ENCODE measurements around the gene MYL6B. TPM values are rescaled to one million over a fixed set of nuclear protein-coding genes. Genes with fewer than 3 reads are reported as not detected.

Gene MYL6B
- total RNA-seq, 4 donors from 2014 or later = 43.5 to 80.4 (median 59.1) TPM

- H3K36me3 ChIP-seq = peaks cover 0 to 57% (median 35%) of the 10 kb centered on the region in 3 donors
- peak overlapping the region in 1 of 4 donors; percentile 6 for H3K27ac ChIP-seq
- no peaks in the 10 kb centered on the region for H3K9me3 ChIP-seq
- H3K27me3 ChIP-seq = no peaks in the 10 kb centered on the region
- no peak overlapping the region for H3K4me3 ChIP-seq
- no peak for DNase-seq (ENCODE audit: low spot score in 2 of 2)
- TF ChIP-seq EP300 (IDR thresholded peaks at IDR 0.05) = no peak
- TF ChIP-seq CTCF (IDR thresholded peaks at IDR 0.05) = no peak
- TF ChIP-seq POLR2A (IDR thresholded peaks at IDR 0.05) = no peak
- H3K4me1 ChIP-seq = peaks cover 0 to 6% (median 0%) of the 10 kb centered on the region in 4 donors
Observed at GRCh38 chr12:56205445-56205844, 53.1 kb downstream of the MYL6B start.

- H3K4me1 ChIP-seq = peaks cover 0 to 6% (median 0%) of the 10 kb centered on the region in 4 donors
- H3K9me3 ChIP-seq = no peaks in the 10 kb centered on the region
- peaks cover 0 to 69% (median 36%) of the 10 kb centered on the region in 3 donors for H3K36me3 ChIP-seq
- no peak overlapping the region for H3K4me3 ChIP-seq
- peak overlapping the region in 1 of 4 donors; percentile 29 for H3K27ac ChIP-seq
- peak; percentile 28 to 72 for DNase-seq (ENCODE audit: low spot score in 2 of 2)
- 43 to 46% methylated on average over 14 of the region's 14 CpGs for WGBS, 2 donors
- TF ChIP-seq EP300 (IDR thresholded peaks at IDR 0.05) (no peak), POLR2A (IDR thresholded peaks at IDR 0.05) (no peak), CTCF (IDR thresholded peaks at IDR 0.05) (peak; percentile 35 to 56 (median 51))
- no peaks in the 10 kb centered on the region for H3K27me3 ChIP-seq
Observed at GRCh38 chr12:56206452-56207166, 54.2 kb downstream of the MYL6B start.

Other genes with a start within 250 kb of the MYL6B start
- 10 to 100 TPM; 25.3 to 53.4 (median 39.9) TPM for gene PYM1, start 224.7 kb upstream of the MYL6B start, total RNA-seq
- gene DGKA, start 221.4 kb upstream of the MYL6B start, total RNA-seq = 100 to 1,000 TPM in 1 of 4 donors, 10 to 100 TPM in 3; 24.9 to 544 (median 34.3) TPM
- gene PMEL, start 186.5 kb upstream of the MYL6B start, total RNA-seq = 1 to 10 TPM in 1 of 4 donors, under 1 TPM in 1, not detected in 2; 0.87 to 1.6 TPM
- 10 to 100 TPM; 10.3 to 22.2 (median 13.8) TPM for gene CDK2, start 185.8 kb upstream of the MYL6B start, total RNA-seq
- gene RAB5B, start 178.5 kb upstream of the MYL6B start, total RNA-seq = 100 to 1,000 TPM in 1 of 4 donors, 10 to 100 TPM in 3; 71.7 to 111 (median 83.0) TPM
- 10 to 100 TPM; 20.4 to 39.1 (median 28.1) TPM for gene SUOX, start 155.3 kb upstream of the MYL6B start, total RNA-seq
- 1 to 10 TPM; 3.8 to 9.6 (median 6.4) TPM for gene IKZF4, start 131.5 kb upstream of the MYL6B start, total RNA-seq
- gene RPS26, start 110.7 kb upstream of the MYL6B start, total RNA-seq = 1,000 to 10,000 TPM in 2 of 4 donors, 100 to 1,000 TPM in 2; 308 to 1,324 (median 859) TPM
- 100 to 1,000 TPM in 2 of 4 donors, 10 to 100 TPM in 2; 90.6 to 165 (median 99.8) TPM for gene ERBB3, start 72.4 kb upstream of the MYL6B start, total RNA-seq
- 100 to 1,000 TPM in 1 of 4 donors, 10 to 100 TPM in 3; 79.6 to 104 (median 93.5) TPM for gene PA2G4, start 48.0 kb upstream of the MYL6B start, total RNA-seq
- 1,000 to 10,000 TPM; 2,638 to 4,802 (median 2,805) TPM for gene RPL41, start 36.0 kb upstream of the MYL6B start, total RNA-seq
- gene ZC3H10, start 34.3 kb upstream of the MYL6B start, total RNA-seq = 1 to 10 TPM; 2.9 to 5.1 (median 4.8) TPM
- gene ESYT1, start 24.3 kb upstream of the MYL6B start, total RNA-seq = 100 to 1,000 TPM in 3 of 4 donors, 10 to 100 TPM in 1; 91.2 to 235 (median 210) TPM
- gene MYL6, start 5.8 kb downstream of the MYL6B start, total RNA-seq = 1,000 to 10,000 TPM; 1,194 to 1,879 (median 1,515) TPM
- 100 to 1,000 TPM; 104 to 139 (median 117) TPM for gene SMARCC2, start 36.9 kb downstream of the MYL6B start, total RNA-seq
- 10 to 100 TPM; 50.0 to 81.6 (median 62.0) TPM for gene RNF41, start 69.3 kb downstream of the MYL6B start, total RNA-seq
- 10 to 100 TPM; 15.1 to 41.7 (median 24.6) TPM for gene NABP2, start 71.8 kb downstream of the MYL6B start, total RNA-seq
- gene SLC39A5, start 77.5 kb downstream of the MYL6B start, total RNA-seq = 1 to 10 TPM in 1 of 4 donors, not detected in 3; 1.5 TPM
- 10 to 100 TPM; 14.6 to 42.4 (median 23.9) TPM for gene ANKRD52, start 105.8 kb downstream of the MYL6B start, total RNA-seq
- gene COQ10A, start 114.4 kb downstream of the MYL6B start, total RNA-seq = 10 to 100 TPM; 14.0 to 26.1 (median 22.8) TPM
- 100 to 1,000 TPM in 1 of 4 donors, 10 to 100 TPM in 3; 63.7 to 112 (median 84.2) TPM for gene CS, start 147.7 kb downstream of the MYL6B start, total RNA-seq
- gene CNPY2, start 163.4 kb downstream of the MYL6B start, total RNA-seq = 100 to 1,000 TPM in 2 of 4 donors, 10 to 100 TPM in 2; 94.9 to 141 (median 109) TPM
- gene PAN2, start 181.4 kb downstream of the MYL6B start, total RNA-seq = 10 to 100 TPM; 50.1 to 69.8 (median 63.5) TPM
- gene IL23A, start 186.3 kb downstream of the MYL6B start, total RNA-seq = not detected
- gene STAT2, start 207.5 kb downstream of the MYL6B start, total RNA-seq = 100 to 1,000 TPM; 163 to 296 (median 239) TPM
- gene APOF, start 210.3 kb downstream of the MYL6B start, total RNA-seq = not detected

Measured in tibial nerve (tissue), 4 donors.